ENCODE measurements around the gene FAM163B. TPM values are rescaled to one million over a fixed set of nuclear protein-coding genes. Genes with fewer than 3 reads are reported as not detected.

Gene FAM163B
- polyA plus RNA-seq, 1 of the 3 experiments (the other 2 are of a cell fraction): 0.05 TPM

DNA sequence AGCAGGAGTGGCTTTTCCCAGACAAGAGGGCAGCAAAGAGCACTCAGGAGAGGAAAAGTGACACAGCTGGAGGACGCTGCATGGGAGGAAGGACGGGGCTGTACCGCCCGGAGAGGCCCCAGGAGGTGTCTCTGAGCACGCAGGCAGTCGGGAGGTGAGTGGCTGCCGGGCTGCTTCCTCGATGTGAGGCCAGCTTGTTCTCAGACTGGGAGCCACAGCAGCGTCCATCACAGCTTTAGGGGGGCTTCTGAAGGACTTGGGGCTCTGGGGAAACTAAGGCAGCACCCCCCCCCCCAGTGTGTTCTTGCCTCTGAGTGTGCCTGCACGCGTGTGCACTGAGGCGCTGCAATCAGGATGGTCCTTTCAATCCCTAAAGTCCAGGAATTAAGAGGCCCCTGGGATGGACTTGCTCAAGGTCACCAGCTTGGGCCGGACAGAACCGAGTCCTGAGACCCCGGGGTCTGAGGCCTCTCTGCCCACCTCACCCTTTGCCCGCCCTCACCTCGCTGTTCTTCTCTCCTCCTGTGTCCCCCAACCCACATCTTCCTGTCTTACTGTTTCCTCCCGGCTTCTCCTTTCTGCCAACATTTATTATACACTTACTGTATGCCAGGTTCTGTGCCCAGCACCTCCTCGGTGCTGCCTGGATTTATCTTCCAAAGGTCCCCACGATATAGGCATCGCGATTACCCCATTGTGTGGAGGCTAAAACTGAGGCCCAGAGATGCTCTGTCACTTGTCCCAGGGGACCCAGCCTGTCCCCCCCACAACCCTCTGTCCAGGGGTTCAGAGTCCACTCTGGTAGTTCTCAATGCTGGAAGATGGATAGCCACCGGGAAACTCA, 32.9 kb downstream of the FAM163B start:
- Histone ChIP-seq H3K4me3 (ENCODE audit: low read depth in 2 of 2, low read length in 1 of 2) (no peak overlapping the region), H3K27ac (ENCODE audit: low read depth in 2 of 2, low read length in 1 of 2) (peak overlapping the region in 1 of 2 experiments; percentile 97; a peak in 1 of 4 replicates), H3K9me2 (no peaks in the 10 kb centered on the region), H3K27me3 (ENCODE audit: insufficient read depth) (no peaks in the 10 kb centered on the region), H3K79me2 (ENCODE audit: insufficient read depth) (no peaks in the 10 kb centered on the region), H3K4me1 (ENCODE audit: control insufficient read depth in 1 of 2, insufficient read depth in 2 of 2, low read depth in 1 of 2, low read length in 1 of 2) (peaks cover 0 to 77% of the 10 kb centered on the region in 2 experiments; a peak in 2 of 4 replicates), H3K9ac (no peak overlapping the region), H2AFZ (ENCODE audit: low read depth) (no peak overlapping the region), H3K4me2 (no peak overlapping the region), H3K36me3 (replicated peaks in 1 of 2; ENCODE audit: control insufficient read depth in 1 of 2, insufficient read depth in 2 of 2, low read length in 1 of 2) (no peaks in the 10 kb centered on the region), H3F3A (replicated peaks; ENCODE audit: insufficient read depth) (no peaks in the 10 kb centered on the region), H4K20me1 (ENCODE audit: insufficient read depth) (no peaks in the 10 kb centered on the region), H3K9me3 (no peaks in the 10 kb centered on the region)
- ChIA-PET CTCF (interaction anchor here (1.5 to 1.7 kb wide), 2 partner anchors 58 to 150 kb away, joined by 4 to 5 read pairs; no protein-coding TSS in a partner anchor), POLR2A (interaction anchor here (1.2 kb wide), 1 partner anchor 62 kb away, joined by 3 read pairs; no protein-coding TSS in a partner anchor)
- 69% methylated on average over 22 of the region's 23 CpGs for WGBS (ENCODE audit: low lambda C conversion rate)
- TF ChIP-seq TCF12 (IDR thresholded peaks at IDR 0.05): no peak
- no peak for TF ChIP-seq NRF1 (IDR thresholded peaks at IDR 0.05; ENCODE audit: low read depth, low read length)
- TF ChIP-seq SMC3 (IDR thresholded peaks at IDR 0.05; ENCODE audit: low read depth, low read length): no peak
- TF ChIP-seq, protein P1, sequence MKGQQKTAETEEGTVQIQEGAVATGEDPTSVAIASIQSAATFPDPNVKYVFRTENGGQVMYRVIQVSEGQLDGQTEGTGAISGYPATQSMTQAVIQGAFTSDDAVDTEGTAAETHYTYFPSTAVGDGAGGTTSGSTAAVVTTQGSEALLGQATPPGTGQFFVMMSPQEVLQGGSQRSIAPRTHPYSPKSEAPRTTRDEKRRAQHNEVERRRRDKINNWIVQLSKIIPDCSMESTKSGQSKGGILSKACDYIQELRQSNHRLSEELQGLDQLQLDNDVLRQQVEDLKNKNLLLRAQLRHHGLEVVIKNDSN (IDR thresholded peaks at IDR 0.05; ENCODE audit: borderline replicate concordance, low read depth): no peak
- TF ChIP-seq MXI1 (IDR thresholded peaks at IDR 0.05; ENCODE audit: low read depth, low read length): no peak
- no peak for TF ChIP-seq EP300 (IDR thresholded peaks at IDR 0.05; ENCODE audit: borderline replicate concordance in 1 of 2, low read depth in 1 of 2, low read length in 1 of 2)
- TF ChIP-seq YY1 (IDR thresholded peaks at IDR 0.05; ENCODE audit: low read depth): no peak
- no peak for TF ChIP-seq RAD21 (IDR thresholded peaks at IDR 0.05; ENCODE audit: low read length)
- no peak for TF ChIP-seq TEAD4 (IDR thresholded peaks at IDR 0.05; ENCODE audit: borderline replicate concordance, insufficient read depth)
- TF ChIP-seq FOXM1 (IDR thresholded peaks at IDR 0.05; ENCODE audit: low read depth): no peak
- TF ChIP-seq EZH2phosphoT487 (IDR thresholded peaks at IDR 0.05; ENCODE audit: borderline replicate concordance, low read depth): no peak
- TF ChIP-seq, protein P2, sequence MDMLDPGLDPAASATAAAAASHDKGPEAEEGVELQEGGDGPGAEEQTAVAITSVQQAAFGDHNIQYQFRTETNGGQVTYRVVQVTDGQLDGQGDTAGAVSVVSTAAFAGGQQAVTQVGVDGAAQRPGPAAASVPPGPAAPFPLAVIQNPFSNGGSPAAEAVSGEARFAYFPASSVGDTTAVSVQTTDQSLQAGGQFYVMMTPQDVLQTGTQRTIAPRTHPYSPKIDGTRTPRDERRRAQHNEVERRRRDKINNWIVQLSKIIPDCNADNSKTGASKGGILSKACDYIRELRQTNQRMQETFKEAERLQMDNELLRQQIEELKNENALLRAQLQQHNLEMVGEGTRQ (IDR thresholded peaks at IDR 0.05; ENCODE audit: borderline replicate concordance, low read depth, low read length): no peak
- no peak for TF ChIP-seq RXRA (IDR thresholded peaks at IDR 0.05; ENCODE audit: borderline replicate concordance, low read depth)
- TF ChIP-seq, protein P3, sequence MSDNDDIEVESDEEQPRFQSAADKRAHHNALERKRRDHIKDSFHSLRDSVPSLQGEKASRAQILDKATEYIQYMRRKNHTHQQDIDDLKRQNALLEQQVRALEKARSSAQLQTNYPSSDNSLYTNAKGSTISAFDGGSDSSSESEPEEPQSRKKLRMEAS (IDR thresholded peaks at IDR 0.05; ENCODE audit: low read depth): no peak
- TF ChIP-seq, protein P4, sequence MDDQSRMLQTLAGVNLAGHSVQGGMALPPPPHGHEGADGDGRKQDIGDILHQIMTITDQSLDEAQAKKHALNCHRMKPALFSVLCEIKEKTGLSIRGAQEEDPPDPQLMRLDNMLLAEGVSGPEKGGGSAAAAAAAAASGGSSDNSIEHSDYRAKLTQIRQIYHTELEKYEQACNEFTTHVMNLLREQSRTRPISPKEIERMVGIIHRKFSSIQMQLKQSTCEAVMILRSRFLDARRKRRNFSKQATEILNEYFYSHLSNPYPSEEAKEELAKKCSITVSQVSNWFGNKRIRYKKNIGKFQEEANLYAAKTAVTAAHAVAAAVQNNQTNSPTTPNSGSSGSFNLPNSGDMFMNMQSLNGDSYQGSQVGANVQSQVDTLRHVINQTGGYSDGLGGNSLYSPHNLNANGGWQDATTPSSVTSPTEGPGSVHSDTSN (IDR thresholded peaks at IDR 0.05): no peak
- TF ChIP-seq, protein P5, sequence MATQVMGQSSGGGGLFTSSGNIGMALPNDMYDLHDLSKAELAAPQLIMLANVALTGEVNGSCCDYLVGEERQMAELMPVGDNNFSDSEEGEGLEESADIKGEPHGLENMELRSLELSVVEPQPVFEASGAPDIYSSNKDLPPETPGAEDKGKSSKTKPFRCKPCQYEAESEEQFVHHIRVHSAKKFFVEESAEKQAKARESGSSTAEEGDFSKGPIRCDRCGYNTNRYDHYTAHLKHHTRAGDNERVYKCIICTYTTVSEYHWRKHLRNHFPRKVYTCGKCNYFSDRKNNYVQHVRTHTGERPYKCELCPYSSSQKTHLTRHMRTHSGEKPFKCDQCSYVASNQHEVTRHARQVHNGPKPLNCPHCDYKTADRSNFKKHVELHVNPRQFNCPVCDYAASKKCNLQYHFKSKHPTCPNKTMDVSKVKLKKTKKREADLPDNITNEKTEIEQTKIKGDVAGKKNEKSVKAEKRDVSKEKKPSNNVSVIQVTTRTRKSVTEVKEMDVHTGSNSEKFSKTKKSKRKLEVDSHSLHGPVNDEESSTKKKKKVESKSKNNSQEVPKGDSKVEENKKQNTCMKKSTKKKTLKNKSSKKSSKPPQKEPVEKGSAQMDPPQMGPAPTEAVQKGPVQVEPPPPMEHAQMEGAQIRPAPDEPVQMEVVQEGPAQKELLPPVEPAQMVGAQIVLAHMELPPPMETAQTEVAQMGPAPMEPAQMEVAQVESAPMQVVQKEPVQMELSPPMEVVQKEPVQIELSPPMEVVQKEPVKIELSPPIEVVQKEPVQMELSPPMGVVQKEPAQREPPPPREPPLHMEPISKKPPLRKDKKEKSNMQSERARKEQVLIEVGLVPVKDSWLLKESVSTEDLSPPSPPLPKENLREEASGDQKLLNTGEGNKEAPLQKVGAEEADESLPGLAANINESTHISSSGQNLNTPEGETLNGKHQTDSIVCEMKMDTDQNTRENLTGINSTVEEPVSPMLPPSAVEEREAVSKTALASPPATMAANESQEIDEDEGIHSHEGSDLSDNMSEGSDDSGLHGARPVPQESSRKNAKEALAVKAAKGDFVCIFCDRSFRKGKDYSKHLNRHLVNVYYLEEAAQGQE (IDR thresholded peaks at IDR 0.05; ENCODE audit: low read depth, low read length): no peak
- no peak for TF ChIP-seq CHD2 (IDR thresholded peaks at IDR 0.05; ENCODE audit: low read length, partially characterized antibody)
- no peak for TF ChIP-seq GATA2 (CRISPR knock-in tag; IDR thresholded peaks at IDR 0.05)
- no peak for TF ChIP-seq ELF1 (IDR thresholded peaks at IDR 0.05)
- TF ChIP-seq NFIC (IDR thresholded peaks at IDR 0.05; ENCODE audit: borderline replicate concordance): no peak
- DNase-seq: no peak

All from SK-N-SH (cell line).